Fibroblast of mammary gland (primary cell): ENCODE measurements around the gene TOP2B.

Experiments
- DNase-seq: peaks from one replicate; pipeline ENCODE4 v3.0.0-alpha.2; 2010; ENCODE audit warnings: low read depth
- H3K4me3 ChIP-seq: 2 replicates; pipeline ENCODE4 v1.5.1; 2011; ENCODE audit warnings: low read depth, mild to moderate bottlenecking, low read length, moderate library complexity; ENCODE audit not compliant: control insufficient read depth
- TF ChIP-seq, protein P1 (sequence below): conservative IDR thresholded peaks from 2 replicates; pipeline ENCODE4 v1.5.1; 2011; ENCODE audit warnings: low read depth, low read length, inconsistent platforms; ENCODE audit not compliant: control insufficient read depth, insufficient read depth

TOP2B gene

GRCh38 chr3:25552251-25552650 is 112.5 kb downstream of the TOP2B start:
- no peak overlapping the region for H3K4me3 ChIP-seq
- no peak for DNase-seq
- TF ChIP-seq, protein P1, sequence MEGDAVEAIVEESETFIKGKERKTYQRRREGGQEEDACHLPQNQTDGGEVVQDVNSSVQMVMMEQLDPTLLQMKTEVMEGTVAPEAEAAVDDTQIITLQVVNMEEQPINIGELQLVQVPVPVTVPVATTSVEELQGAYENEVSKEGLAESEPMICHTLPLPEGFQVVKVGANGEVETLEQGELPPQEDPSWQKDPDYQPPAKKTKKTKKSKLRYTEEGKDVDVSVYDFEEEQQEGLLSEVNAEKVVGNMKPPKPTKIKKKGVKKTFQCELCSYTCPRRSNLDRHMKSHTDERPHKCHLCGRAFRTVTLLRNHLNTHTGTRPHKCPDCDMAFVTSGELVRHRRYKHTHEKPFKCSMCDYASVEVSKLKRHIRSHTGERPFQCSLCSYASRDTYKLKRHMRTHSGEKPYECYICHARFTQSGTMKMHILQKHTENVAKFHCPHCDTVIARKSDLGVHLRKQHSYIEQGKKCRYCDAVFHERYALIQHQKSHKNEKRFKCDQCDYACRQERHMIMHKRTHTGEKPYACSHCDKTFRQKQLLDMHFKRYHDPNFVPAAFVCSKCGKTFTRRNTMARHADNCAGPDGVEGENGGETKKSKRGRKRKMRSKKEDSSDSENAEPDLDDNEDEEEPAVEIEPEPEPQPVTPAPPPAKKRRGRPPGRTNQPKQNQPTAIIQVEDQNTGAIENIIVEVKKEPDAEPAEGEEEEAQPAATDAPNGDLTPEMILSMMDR = no peak

GRCh38 chr3:25548836-25549235 is 115.9 kb downstream of the TOP2B start:
- DNase-seq = no peak
- H3K4me3 ChIP-seq = no peak overlapping the region
- TF ChIP-seq, protein P1 = no peak

DNA sequence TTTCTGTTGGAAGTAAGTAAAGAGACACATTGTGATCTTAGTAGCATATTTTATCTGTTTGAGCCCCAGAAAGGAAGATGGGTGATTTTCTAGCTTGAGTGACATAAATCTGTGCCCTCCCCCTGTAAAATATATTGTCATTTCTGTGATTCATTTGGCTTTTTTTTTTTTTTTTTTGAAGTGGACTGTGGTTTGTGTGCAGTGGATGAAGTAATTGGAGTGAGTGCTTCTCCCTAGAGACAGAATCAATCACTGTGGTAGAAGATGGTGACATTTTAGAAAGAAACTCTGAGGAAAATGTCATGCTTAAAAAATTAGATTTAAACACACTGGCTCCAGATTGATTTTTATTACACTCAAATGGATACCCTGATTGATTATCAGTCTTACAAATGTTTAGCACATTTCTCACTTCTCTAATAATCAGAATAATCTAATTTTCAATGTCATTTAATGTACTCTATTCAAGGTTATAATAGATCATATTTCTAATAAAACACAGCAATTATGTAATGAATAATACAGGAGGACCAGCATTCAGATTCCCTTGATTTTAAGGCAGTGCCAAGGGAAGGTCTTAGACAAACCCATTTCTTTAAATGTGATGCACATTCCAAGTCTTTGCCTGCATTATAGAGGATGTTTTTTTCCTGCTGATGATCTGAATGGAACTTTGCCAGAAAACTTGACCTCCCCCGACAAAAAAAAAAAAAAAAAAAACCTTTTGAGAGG is 116.6 kb downstream of the TOP2B start:
- H3K4me3 ChIP-seq = no peak overlapping the region
- TF ChIP-seq, protein P1 = no peak
- peak; percentile 62 for DNase-seq
